Ishikawa (cell line): ENCODE measurements around the gene ABHD12.

Experiments used
- CEBPB ChIP-seq: IDR thresholded peaks from 2 replicates; pipeline ENCODE4 v1.6.1; 2012
- CREB1 ChIP-seq: IDR thresholded peaks from 2 replicates; pipeline ENCODE4 v1.6.1; 2012; ENCODE audit warnings: low read depth
- EP300 ChIP-seq: IDR thresholded peaks from 2 replicates; pipeline ENCODE4 v1.6.1; 2012; ENCODE audit warnings: borderline replicate concordance
- FOXM1 ChIP-seq: IDR thresholded peaks from 2 replicates; pipeline ENCODE4 v1.6.1; 2012; ENCODE audit warnings: low read depth, borderline replicate concordance
- MAX ChIP-seq: IDR thresholded peaks from 2 replicates; pipeline ENCODE4 v1.6.1; 2012
- RAD21 ChIP-seq: IDR thresholded peaks from 2 replicates; pipeline ENCODE4 v1.6.1; 2012; ENCODE audit warnings: low read depth
- TAF1 ChIP-seq: IDR thresholded peaks from 2 replicates; pipeline ENCODE4 v1.6.1; 2012; ENCODE audit warnings: low read depth, mild to moderate bottlenecking
- TEAD4 ChIP-seq: IDR thresholded peaks from 2 replicates; pipeline ENCODE4 v1.6.1; 2012
- YY1 ChIP-seq: IDR thresholded peaks from 2 replicates; pipeline ENCODE4 v1.6.1; 2012; ENCODE audit warnings: low read depth

GRCh38 chr20:25418776-25419175, 28.1 kb upstream of the ABHD12 start:
- TF ChIP-seq RAD21, result no peak
- TF ChIP-seq TAF1, result no peak
- TF ChIP-seq CEBPB, result no peak
- no peak for TF ChIP-seq EP300
- no peak for TF ChIP-seq YY1
- no peak for TF ChIP-seq FOXM1
- TF ChIP-seq CREB1, result no peak
- no peak for TF ChIP-seq TEAD4
- TF ChIP-seq MAX, result no peak
